ENCODE data around the gene CADM1. TPM values are rescaled to one million over a fixed set of nuclear protein-coding genes. Genes with fewer than 3 reads are reported as not detected.

CADM1 gene
- total and polyA plus RNA-seq, 9 of the 15 experiments (the other 6 are each of a cell fraction or from before 2014, with no cell fraction given) = 0.42 TPM; not detected in 8

- Histone ChIP-seq H3K36me3 (ENCODE audit: control insufficient read depth, insufficient read depth, low read length) (no peaks in the 10 kb centered on the region), H4K20me1 (replicated peaks; ENCODE audit: control insufficient read depth, insufficient read depth, low read length) (no peaks in the 10 kb centered on the region), H3K9ac (ENCODE audit: insufficient read depth in 1 of 2, low read depth in 2 of 2, low read length in 2 of 2) (no peak overlapping the region), H3K27me3 (ENCODE audit: control insufficient read depth in 2 of 2, insufficient read depth in 2 of 2, low read length in 2 of 2) (no peaks in the 10 kb centered on the region), H3K4me2 (ENCODE audit: insufficient read depth, low read length) (no peak overlapping the region), H2AFZ (ENCODE audit: low read depth, low read length) (no peak overlapping the region), H3K9me3 (replicated peaks; ENCODE audit: control insufficient read depth, insufficient read depth, low read depth, low read length) (no peaks in the 10 kb centered on the region), H3K27ac (ENCODE audit: extremely low read depth, low read depth, low read length) (no peak overlapping the region), H3K4me1 (replicated peaks in 1 of 2; ENCODE audit: control insufficient read depth in 2 of 2, insufficient read depth in 2 of 2, low read length in 2 of 2) (no peaks in the 10 kb centered on the region), H3K9me1 (ENCODE audit: control insufficient read depth, insufficient read depth, low read length) (no peaks in the 10 kb centered on the region), H3K79me2 (ENCODE audit: control insufficient read depth, insufficient read depth, low read length) (no peaks in the 10 kb centered on the region), H3K4me3 (no peak overlapping the region)
- no peak for FAIRE-seq
- POLR2A ChIA-PET = no interaction called here
- CTCF ChIA-PET (ENCODE audit: low intra/inter-chr PET ratio) = no interaction called here
- 4% methylated on average over 3 of the region's 3 CpGs for WGBS (ENCODE audit: insufficient coverage, low coverage, missing lambda C conversion rate)
- TF ChIP-seq L3MBTL2 (IDR thresholded peaks at IDR 0.05) = no peak
- no peak for TF ChIP-seq SAFB (IDR thresholded peaks at IDR 0.05; ENCODE audit: borderline replicate concordance, low read depth, low read length)
- no peak for TF ChIP-seq ZNF766 (CRISPR knock-in tag; conservative IDR thresholded peaks at IDR 0.05)
- TF ChIP-seq XRCC5 (IDR thresholded peaks at IDR 0.05; ENCODE audit: low read depth, low read length) = no peak
- TF ChIP-seq CREB3 (tag; conservative IDR thresholded peaks at IDR 0.05; ENCODE audit: low read depth) = no peak
- no peak for TF ChIP-seq ZNF217 (CRISPR knock-in tag; IDR thresholded peaks at IDR 0.05)
- TF ChIP-seq SOX6 (IDR thresholded peaks at IDR 0.05) = no peak
- TF ChIP-seq YBX1 (IDR thresholded peaks at IDR 0.05) = no peak
- in situ Hi-C loops (cut with MboI) = no loop called here
- ATAC-seq = no peak
- DNase-seq (ENCODE audit: extremely low read depth in 1 of 4, low spot score in 3 of 4) = no peak
- BruUV-seq (replicated peaks) = no TSS peak
- intact Hi-C loops (cut with micrococcal nuclease) = no loop called here
These were observed 140.3 kb downstream of the CADM1 start for GRCh38 chr11:115363921-115364320.

Data from K562 (cell line).